ENCODE measurements around the gene MYO5C. TPM values are rescaled to one million over a fixed set of nuclear protein-coding genes. Genes with fewer than 3 reads are reported as not detected.

MYO5C gene
- total RNA-seq, 2 experiments from 2014 or later, result 1.6 to 4.1 TPM

- Histone ChIP-seq H3K9me2 (ENCODE audit: insufficient read depth, low read length) (no peaks in the 10 kb centered on the region), H3K9me3 (ENCODE audit: low read length) (no peaks in the 10 kb centered on the region), H3K36me3 (ENCODE audit: insufficient read depth, low read length) (peaks cover 43% of the 10 kb centered on the region), H3K79me2 (ENCODE audit: insufficient read depth, low read depth, low read length) (no peaks in the 10 kb centered on the region), H3K4me2 (ENCODE audit: low read length) (peak overlapping the region; percentile 64), H4K20me1 (ENCODE audit: insufficient read depth, low read length) (no peaks in the 10 kb centered on the region), H2AFZ (ENCODE audit: low read length) (peak overlapping the region; percentile 86; the same call in 1 of the 2 replicates), H3K4me3 (ENCODE audit: low read depth, low read length, poor library complexity, severe bottlenecking) (peak overlapping the region; percentile 24), H3K4me1 (ENCODE audit: insufficient read depth, low read length, poor library complexity, severe bottlenecking) (peaks cover 20% of the 10 kb centered on the region), H3K27ac (ENCODE audit: low read depth, low read length, poor library complexity, severe bottlenecking) (peak overlapping the region; percentile 18)
- DNase-seq (ENCODE audit: low spot score), result peak; percentile 89
- intact Hi-C loops (cut with micrococcal nuclease; ENCODE audit: unreplicated experiment), result loop anchor here (1.0 kb wide), 4 partner anchors 132 to 404 kb away; no protein-coding TSS in a partner anchor
- BruUV-seq (replicated peaks), result no TSS peak
- ChIA-PET POLR2A (interaction anchor here (0.8 to 1.1 kb wide), 2 partner anchors 47 to 132 kb away, joined by 3 read pairs; no protein-coding TSS in a partner anchor), CTCF (ENCODE audit: unreplicated experiment) (no interaction called here)
- TF ChIP-seq EZH2phosphoT487 (IDR thresholded peaks at IDR 0.05; ENCODE audit: borderline replicate concordance, low read depth, low read length) (no peak), CTCF (conservative IDR thresholded peaks at IDR 0.05; ENCODE audit: low read length) (peak; percentile 89)
These were observed 36.1 kb upstream of the MYO5C start for GRCh38 chr15:52331490-52332240.

DNA sequence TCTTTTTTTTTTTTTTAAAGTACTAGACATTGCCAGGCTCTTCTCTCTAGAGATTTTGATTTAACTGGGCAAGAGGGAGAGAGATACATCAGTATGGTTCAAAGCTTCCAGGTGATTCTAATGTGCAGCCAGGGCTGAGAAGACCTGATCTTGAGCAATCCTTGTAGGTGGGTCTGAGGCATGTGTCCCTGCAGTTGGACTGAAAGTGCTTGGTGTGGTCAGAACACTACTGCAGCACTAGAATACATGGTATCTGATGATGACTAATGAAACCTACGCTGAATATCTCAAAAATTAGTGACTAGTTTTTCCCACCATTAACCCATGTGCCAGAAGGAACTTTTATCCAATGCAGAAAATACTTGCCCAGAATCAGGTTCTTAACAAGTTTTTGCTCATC is 34.4 kb upstream of the MYO5C start:
- H3K9me2 ChIP-seq (ENCODE audit: insufficient read depth, low read length), result no peaks in the 10 kb centered on the region
- peaks cover 18% of the 10 kb centered on the region for H3K4me1 ChIP-seq (ENCODE audit: insufficient read depth, low read length, poor library complexity, severe bottlenecking)
- H3K27ac ChIP-seq (ENCODE audit: low read depth, low read length, poor library complexity, severe bottlenecking), result no peak overlapping the region
- TF ChIP-seq EZH2phosphoT487 (IDR thresholded peaks at IDR 0.05; ENCODE audit: borderline replicate concordance, low read depth, low read length) (no peak), CTCF (conservative IDR thresholded peaks at IDR 0.05; ENCODE audit: low read length) (no peak)
- CTCF ChIA-PET (ENCODE audit: unreplicated experiment), result no interaction called here
- H3K4me3 ChIP-seq (ENCODE audit: low read depth, low read length, poor library complexity, severe bottlenecking), result no peak overlapping the region
- POLR2A ChIA-PET, result interaction anchor here (0.8 kb wide), 1 partner anchor 13 kb away, joined by 3 read pairs; no protein-coding TSS in a partner anchor
- H3K4me2 ChIP-seq (ENCODE audit: low read length), result no peak overlapping the region
- H2AFZ ChIP-seq (ENCODE audit: low read length), result no peak overlapping the region
- no peaks in the 10 kb centered on the region for H3K9me3 ChIP-seq (ENCODE audit: low read length)
- no peak for DNase-seq (ENCODE audit: low spot score)
- no peaks in the 10 kb centered on the region for H3K79me2 ChIP-seq (ENCODE audit: insufficient read depth, low read depth, low read length)
- no TSS peak for BruUV-seq (replicated peaks)
- H3K36me3 ChIP-seq (ENCODE audit: insufficient read depth, low read length), result peaks cover 49% of the 10 kb centered on the region
- H4K20me1 ChIP-seq (ENCODE audit: insufficient read depth, low read length), result no peaks in the 10 kb centered on the region
- intact Hi-C loops (cut with micrococcal nuclease; ENCODE audit: unreplicated experiment), result loop anchor here (5.0 kb wide), 1 partner anchor 73 kb away; no protein-coding TSS in a partner anchor

- Histone ChIP-seq H3K36me3 (ENCODE audit: insufficient read depth, low read length) (peaks cover 49% of the 10 kb centered on the region), H3K79me2 (ENCODE audit: insufficient read depth, low read depth, low read length) (no peaks in the 10 kb centered on the region), H3K4me1 (ENCODE audit: insufficient read depth, low read length, poor library complexity, severe bottlenecking) (peaks cover 18% of the 10 kb centered on the region), H4K20me1 (ENCODE audit: insufficient read depth, low read length) (no peaks in the 10 kb centered on the region), H3K9me3 (ENCODE audit: low read length) (no peaks in the 10 kb centered on the region), H3K9me2 (ENCODE audit: insufficient read depth, low read length) (no peaks in the 10 kb centered on the region), H3K4me2 (ENCODE audit: low read length) (no peak overlapping the region), H3K27ac (ENCODE audit: low read depth, low read length, poor library complexity, severe bottlenecking) (no peak overlapping the region), H2AFZ (ENCODE audit: low read length) (no peak overlapping the region), H3K4me3 (ENCODE audit: low read depth, low read length, poor library complexity, severe bottlenecking) (no peak overlapping the region)
- POLR2A ChIA-PET, result interaction anchor here (0.8 to 1.3 kb wide), 2 partner anchors 13 to 235 kb away, joined by 3 to 4 read pairs; no protein-coding TSS in a partner anchor
- no peak for TF ChIP-seq EZH2phosphoT487 (IDR thresholded peaks at IDR 0.05; ENCODE audit: borderline replicate concordance, low read depth, low read length)
- TF ChIP-seq CTCF (conservative IDR thresholded peaks at IDR 0.05; ENCODE audit: low read length), result no peak
- DNase-seq (ENCODE audit: low spot score), result no peak
- CTCF ChIA-PET (ENCODE audit: unreplicated experiment), result no interaction called here
- intact Hi-C loops (cut with micrococcal nuclease; ENCODE audit: unreplicated experiment), result loop anchor here (5.0 kb wide), 1 partner anchor 72 kb away; no protein-coding TSS in a partner anchor
- no TSS peak for BruUV-seq (replicated peaks)
These were observed 33.5 kb upstream of the MYO5C start for GRCh38 chr15:52329150-52329549.

All from OCI-LY7 (cell line).